ENCODE results near the gene STAB1. TPM values are rescaled to one million over a fixed set of nuclear protein-coding genes. Genes with fewer than 3 reads are reported as not detected.
A peak's percentile ranks its signal among the peaks of the same experiment; 100 is the strongest.
"Not testable (repeated sequence)": the region's sequence is repeated elsewhere in the genome, so short reads cannot be mapped to it uniquely, and the experiment has no call there.

STAB1 gene
- total RNA-seq, 6 donors from 2014 or later = 42.9 to 259 (median 125) TPM

GRCh38 chr3:52523386-52524257 lies 28.5 kb downstream of the STAB1 start:
- Histone ChIP-seq H3K4me1 (peaks cover 33 to 44% (median 38%) of the 10 kb centered on the region in 4 donors), H3K27me3 (no peaks in the 10 kb centered on the region), H3K4me3 (no peak overlapping the region), H3K27ac (peak overlapping the region in 1 of 4 donors; percentile 79), H3K9me3 (no peaks in the 10 kb centered on the region), H3K36me3 (peaks cover 0 to 74% (median 25%) of the 10 kb centered on the region in 4 donors)
- WGBS, 2 donors = 94 to 95% methylated on average over 10 to 26 of the region's 26 CpGs
- no peak for TF ChIP-seq CTCF (IDR thresholded peaks at IDR 0.05)
- TF ChIP-seq POLR2A (IDR thresholded peaks at IDR 0.05) = no peak
- TF ChIP-seq POLR2AphosphoS5 (IDR thresholded peaks at IDR 0.05) = no peak
- TF ChIP-seq EP300 (IDR thresholded peaks at IDR 0.05) = no peak
- ATAC-seq (ENCODE audit: low FRiP score in 2 of 2) = no peak
- peak in 1 of 2 donors; percentile 70 for DNase-seq

- peak in 1 of 2 donors; percentile 76 for DNase-seq
- no peaks in the 10 kb centered on the region for H3K27me3 ChIP-seq
- no peak for ATAC-seq (ENCODE audit: low FRiP score in 2 of 2)
- peak overlapping the region; percentile 76 to 83 (median 80) for H3K27ac ChIP-seq
- 94 to 95% methylated on average over 18 of the region's 18 CpGs for WGBS, 2 donors
- no peaks in the 10 kb centered on the region for H3K9me3 ChIP-seq
- peaks cover 36 to 43% (median 39%) of the 10 kb centered on the region in 4 donors for H3K4me1 ChIP-seq
- peaks cover 0 to 75% (median 25%) of the 10 kb centered on the region in 4 donors for H3K36me3 ChIP-seq
- no peak overlapping the region for H3K4me3 ChIP-seq
- TF ChIP-seq POLR2A (IDR thresholded peaks at IDR 0.05) = no peak
- TF ChIP-seq POLR2AphosphoS5 (IDR thresholded peaks at IDR 0.05) = no peak
- TF ChIP-seq CTCF (IDR thresholded peaks at IDR 0.05) = no peak
- TF ChIP-seq EP300 (IDR thresholded peaks at IDR 0.05) = no peak
Observed at GRCh38 chr3:52524258-52524751, 29.2 kb downstream of the STAB1 start.

GRCh38 chr3:52524752-52525679 lies 29.9 kb downstream of the STAB1 start:
- ATAC-seq (ENCODE audit: low FRiP score in 2 of 2) = peak in 1 of 2 donors; percentile 67
- peak in 1 of 2 donors; percentile 21 for TF ChIP-seq POLR2AphosphoS5 (IDR thresholded peaks at IDR 0.05)
- TF ChIP-seq CTCF (IDR thresholded peaks at IDR 0.05) = no peak
- no peak for TF ChIP-seq POLR2A (IDR thresholded peaks at IDR 0.05)
- peak in 1 of 4 donors; percentile 4 for TF ChIP-seq EP300 (IDR thresholded peaks at IDR 0.05)
- Histone ChIP-seq H3K9me3 (no peaks in the 10 kb centered on the region), H3K4me3 (no peak overlapping the region), H3K27me3 (no peaks in the 10 kb centered on the region), H3K36me3 (peaks cover 0 to 68% (median 22%) of the 10 kb centered on the region in 4 donors), H3K27ac (peak overlapping the region; percentile 76 to 83 (median 80)), H3K4me1 (peaks cover 43 to 50% (median 46%) of the 10 kb centered on the region in 4 donors)
- 53% methylated on average over 7 to 33 of the region's 34 CpGs for WGBS, 2 donors
- peak in 1 of 2 donors; percentile 83 for DNase-seq

GRCh38 chr3:52525680-52526561 lies 30.8 kb downstream of the STAB1 start:
- peaks cover 45 to 59% (median 50%) of the 10 kb centered on the region in 4 donors for H3K4me1 ChIP-seq
- H3K9me3 ChIP-seq = no peaks in the 10 kb centered on the region
- H3K36me3 ChIP-seq = peaks cover 0 to 59% (median 17%) of the 10 kb centered on the region in 4 donors
- ATAC-seq (ENCODE audit: low FRiP score in 2 of 2) (peak; percentile 15 to 78), DNase-seq (peak; percentile 48 to 70)
- 70 to 79% methylated on average over 6 to 9 of the region's 9 CpGs for WGBS, 2 donors
- no peaks in the 10 kb centered on the region for H3K27me3 ChIP-seq
- H3K4me3 ChIP-seq = no peak overlapping the region
- peak overlapping the region; percentile 76 to 83 (median 80) for H3K27ac ChIP-seq
- peak in 1 of 4 donors; percentile 50 for TF ChIP-seq POLR2A (IDR thresholded peaks at IDR 0.05)
- no peak for TF ChIP-seq CTCF (IDR thresholded peaks at IDR 0.05)

- Histone ChIP-seq H3K36me3 (peaks cover 0 to 52% (median 15%) of the 10 kb centered on the region in 4 donors), H3K4me1 (peaks cover 46 to 66% (median 54%) of the 10 kb centered on the region in 4 donors), H3K27ac (peak overlapping the region; percentile 76 to 83 (median 80))
Observed at GRCh38 chr3:52526671-52527038, 31.5 kb downstream of the STAB1 start.

More at GRCh38 chr3:52526671-52527038, 31.5 kb downstream of the STAB1 start:
- not testable (repeated sequence) for H3K27me3 ChIP-seq; H3K4me3 ChIP-seq; ATAC-seq (ENCODE audit: low FRiP score in 2 of 2); DNase-seq; H3K9me3 ChIP-seq
- WGBS, 2 donors = 77 to 82% methylated on average over 5 of the region's 5 CpGs
